Natural killer cell (primary cell): Measurements from ENCODE around the gene COX8A. TPM values are rescaled to one million over a fixed set of nuclear protein-coding genes. Genes with fewer than 3 reads are reported as not detected.

ENCODE experiments used
- ATAC-seq, 3 donors: fragments of 150-1000 bp in 2 of 3; fragments of 200-7000 bp in 1 of 3; cut with Tn5 transposase; 1 replicate in 1 of 3; 2 replicates in 2 of 3; pipeline ENCODE4 v1.10.0; 2021; ENCODE audit warnings: mild to moderate bottlenecking in 2 of 3, moderate library complexity in 2 of 3
- DNase-seq, 2 donors: peaks; one replicate each; pipeline versions ENCODE4 v3.0.0 to v3.0.0-alpha.2; 2013 to 2021; ENCODE audit warnings: mixed read lengths in 1 of 2
- H3K27ac ChIP-seq: one replicate; pipeline ENCODE4 v1.5.1; 2013; ENCODE audit warnings: mild to moderate bottlenecking, low read length
- H3K27me3 ChIP-seq: one replicate; pipeline ENCODE4 v1.6.1; 2013; ENCODE audit warnings: low read length; ENCODE audit not compliant: control insufficient read depth, insufficient read depth
- H3K36me3 ChIP-seq: one replicate; pipeline ENCODE4 v1.6.1; 2013; ENCODE audit warnings: low read length; ENCODE audit not compliant: control insufficient read depth, insufficient read depth
- H3K4me1 ChIP-seq: one replicate; pipeline ENCODE4 v1.6.1; 2013; ENCODE audit warnings: low read length; ENCODE audit not compliant: control insufficient read depth, insufficient read depth
- H3K4me3 ChIP-seq: one replicate; pipeline ENCODE4 v1.5.1; 2013; ENCODE audit warnings: low read length
- H3K9me3 ChIP-seq: one replicate; pipeline ENCODE4 v1.6.1; 2013; ENCODE audit warnings: low read length; ENCODE audit not compliant: control insufficient read depth, insufficient read depth
- H3K27ac Mint-ChIP-seq, 2 donors: one replicate each; pipeline ENCODE4 v1.8.0; 2022; ENCODE audit warnings: mild to moderate bottlenecking in 2 of 2, mixed read lengths in 2 of 2, moderate library complexity in 1 of 2
- H3K27me3 Mint-ChIP-seq, 2 donors: one replicate each; pipeline ENCODE4 v1.8.0; 2022; ENCODE audit warnings: low read depth in 2 of 2, mixed read lengths in 2 of 2
- H3K36me3 Mint-ChIP-seq: one replicate; pipeline ENCODE4 v1.8.0; 2022; ENCODE audit warnings: mixed read lengths
- H3K4me1 Mint-ChIP-seq, 2 donors: one replicate each; pipeline ENCODE4 v1.8.0; 2022; ENCODE audit warnings: mixed read lengths in 2 of 2
- H3K4me3 Mint-ChIP-seq: one replicate; pipeline ENCODE4 v1.8.0; 2022; ENCODE audit warnings: mild to moderate bottlenecking, moderate library complexity, mixed read lengths
- H3K9me3 Mint-ChIP-seq, 2 donors: one replicate each; pipeline ENCODE4 v1.8.0; 2022; ENCODE audit warnings: mixed read lengths in 2 of 2
- CTCF ChIP-seq: fragments of 200-600 bp; IDR thresholded peaks from one replicate; pipeline ENCODE4 v1.8.0; 2022; ENCODE audit warnings: antibody characterized with exemption
- WGBS: methylation state at CpG from one replicate; pipeline ENCODE4 v1.1.7; 2013; ENCODE audit warnings: missing lambda C conversion rate; ENCODE audit not compliant: insufficient coverage; 5-methylcytosine and 5-hydroxymethylcytosine counted together
- intact Hi-C: fragments of 100-400 bp; cut with micrococcal nuclease; formaldehyde crosslinking; loops from one replicate; pipeline ENCODE4 v1.14.2; 2022
- total RNA-seq, 4 donors: library from RNA; stranded (reverse); fragments of 120-200 nt in 1 of 4; gene quantifications; one replicate each; pipeline versions ENCODE4 v1.2.3 to v1.2.4, GENCODE V29; 2013 to 2022

The COX8A gene
- total RNA-seq, 3 donors from 2014 or later (not counting 1 experiment from before 2014, with no cell fraction given), result 143 to 166 (median 145) TPM

GRCh38 chr11:64022125-64022784 is 47.8 kb downstream of the COX8A start:
- ATAC-seq (no peak), DNase-seq (no peak)
- H3K4me3 ChIP-seq, result no peak overlapping the region
- no peaks in the 10 kb centered on the region for H3K4me1 Mint-ChIP-seq
- 90% methylated on average over 14 of the region's 14 CpGs for WGBS
- H3K4me3 Mint-ChIP-seq, result no peak overlapping the region
- no peaks in the 10 kb centered on the region for H3K36me3 Mint-ChIP-seq
- no peaks in the 10 kb centered on the region for H3K9me3 ChIP-seq
- H3K27me3 Mint-ChIP-seq, result peaks cover 8% of the 10 kb centered on the region in 2 donors
- H3K27ac ChIP-seq, result no peak overlapping the region
- TF ChIP-seq CTCF, result no peak
- H3K27ac Mint-ChIP-seq, result no peak overlapping the region
- H3K9me3 Mint-ChIP-seq, result no peaks in the 10 kb centered on the region
- intact Hi-C loops, result no loop called here
- H3K27me3 ChIP-seq, result no peaks in the 10 kb centered on the region
- no peaks in the 10 kb centered on the region for H3K4me1 ChIP-seq
- no peaks in the 10 kb centered on the region for H3K36me3 ChIP-seq

GRCh38 chr11:64023712-64024710 is 49.6 kb downstream of the COX8A start:
- H3K27ac Mint-ChIP-seq, result no peak overlapping the region
- H3K4me1 Mint-ChIP-seq, result no peaks in the 10 kb centered on the region
- peaks cover 8% of the 10 kb centered on the region in 2 donors for H3K27me3 Mint-ChIP-seq
- ATAC-seq (no peak), DNase-seq (no peak)
- H3K9me3 Mint-ChIP-seq, result no peaks in the 10 kb centered on the region
- intact Hi-C loops, result no loop called here
- Histone ChIP-seq H3K4me1 (peaks cover 7% of the 10 kb centered on the region), H3K27me3 (peaks cover 6% of the 10 kb centered on the region), H3K9me3 (no peaks in the 10 kb centered on the region), H3K27ac (no peak overlapping the region), H3K36me3 (no peaks in the 10 kb centered on the region), H3K4me3 (no peak overlapping the region)
- 85% methylated on average over 20 of the region's 20 CpGs for WGBS
- no peak overlapping the region for H3K4me3 Mint-ChIP-seq
- no peaks in the 10 kb centered on the region for H3K36me3 Mint-ChIP-seq
- TF ChIP-seq CTCF, result no peak

- Histone ChIP-seq H3K4me3 (no peak overlapping the region), H3K27me3 (peaks cover 6% of the 10 kb centered on the region), H3K27ac (no peak overlapping the region), H3K4me1 (peaks cover 7% of the 10 kb centered on the region), H3K9me3 (no peaks in the 10 kb centered on the region), H3K36me3 (no peaks in the 10 kb centered on the region)
- intact Hi-C loops, result no loop called here
- ATAC-seq (no peak), DNase-seq (no peak)
- WGBS, result 90% methylated on average over 4 of the region's 4 CpGs
- no peaks in the 10 kb centered on the region for H3K4me1 Mint-ChIP-seq
- H3K4me3 Mint-ChIP-seq, result no peak overlapping the region
- no peak overlapping the region for H3K27ac Mint-ChIP-seq
- H3K36me3 Mint-ChIP-seq, result no peaks in the 10 kb centered on the region
- TF ChIP-seq CTCF, result no peak
- peaks cover 8 to 13% of the 10 kb centered on the region in 2 donors for H3K27me3 Mint-ChIP-seq
- no peaks in the 10 kb centered on the region for H3K9me3 Mint-ChIP-seq
Observed at GRCh38 chr11:64025205-64025604, 50.8 kb downstream of the COX8A start.

Other genes with a start within 250 kb of the COX8A start
- 1 to 10 TPM; 3.7 to 5.3 (median 4.8) TPM for gene ZFTA, start 205.8 kb upstream of the COX8A start, total RNA-seq
- 10 to 100 TPM; 15.6 to 25.3 (median 21.1) TPM for gene SPINDOC, start 161.2 kb upstream of the COX8A start, total RNA-seq
- 10 to 100 TPM; 63.8 to 88.4 (median 80.2) TPM for gene MARK2, start 135.5 kb upstream of the COX8A start, total RNA-seq
- not detected for gene RCOR2, start 57.5 kb upstream of the COX8A start, total RNA-seq
- 10 to 100 TPM; 44.8 to 72.1 (median 57.4) TPM for gene NAA40, start 35.6 kb upstream of the COX8A start, total RNA-seq
- 10 to 100 TPM; 73.6 to 88.9 (median 82.4) TPM for gene OTUB1, start 11.8 kb downstream of the COX8A start, total RNA-seq
- gene FLRT1, start 61.3 kb downstream of the COX8A start, total RNA-seq, result not detected
- 1 to 10 TPM in 2 of 3 donors, under 1 TPM in 1; 0.73 to 3.3 (median 1.8) TPM for gene MACROD1, start 191.5 kb downstream of the COX8A start, total RNA-seq
- 100 to 1,000 TPM in 1 of 3 donors, 10 to 100 TPM in 2; 80.9 to 110 (median 85.1) TPM for gene STIP1, start 211.6 kb downstream of the COX8A start, total RNA-seq
- 100 to 1,000 TPM; 194 to 202 (median 196) TPM for gene FERMT3, start 232.1 kb downstream of the COX8A start, total RNA-seq